Measurements from ENCODE around the gene MYO7A. TPM values are rescaled to one million over a fixed set of nuclear protein-coding genes. Genes with fewer than 3 reads are reported as not detected.

Gene MYO7A
- total and polyA plus RNA-seq, 2 of the 8 experiments (the other 6 are each of a cell fraction or from before 2014, with no cell fraction given) = 1.5 to 1.9 TPM

DNA sequence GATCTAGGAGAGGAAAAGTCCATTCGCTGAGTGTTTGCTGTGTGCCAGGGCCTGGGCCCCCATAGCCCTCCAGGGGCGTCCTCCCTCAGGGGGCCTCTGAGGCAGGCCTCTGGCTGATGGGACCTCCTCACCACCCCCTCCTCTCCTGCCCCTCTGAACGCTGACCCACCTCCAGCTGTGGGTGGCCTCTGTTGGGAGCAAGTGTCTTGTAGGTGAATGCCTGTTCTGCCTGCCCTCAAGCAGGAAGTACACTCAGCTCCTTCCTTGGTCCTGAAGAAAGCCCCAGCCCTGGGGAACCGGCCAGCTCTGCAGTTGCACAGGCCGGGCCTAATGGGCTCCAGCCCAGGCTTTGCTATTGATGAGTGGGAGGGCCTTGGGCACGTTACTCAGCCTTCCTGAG is 3.5 kb downstream of the MYO7A start:
- H3K9ac ChIP-seq (replicated peaks in 1 of 4; ENCODE audit: extremely low read depth in 1 of 4, low read depth in 3 of 4, low read length in 3 of 4) = no peak overlapping the region
- no peak overlapping the region for H3K4ac ChIP-seq (replicated peaks; ENCODE audit: insufficient read length, low read depth, low read length)
- H3K79me1 ChIP-seq (ENCODE audit: low read depth, low read length) = no peaks in the 10 kb centered on the region
- no peak for DNase-seq (ENCODE audit: low read depth in 1 of 2, low spot score in 2 of 2)
- peaks cover 0 to 2% (median 0%) of the 10 kb centered on the region in 4 experiments; a peak in 2 of 7 replicates for H3K27me3 ChIP-seq (replicated peaks in 1 of 4; ENCODE audit: control insufficient read depth in 3 of 4, extremely low read depth in 1 of 4, insufficient read depth in 3 of 4, low read length in 3 of 4)
- H4K91ac ChIP-seq (replicated peaks; ENCODE audit: insufficient read length, low read length) = no peak overlapping the region
- no peak overlapping the region for H4K5ac ChIP-seq (ENCODE audit: insufficient read length, low read depth, low read length)
- no peaks in the 10 kb centered on the region for H4K20me1 ChIP-seq (replicated peaks in 1 of 2; ENCODE audit: control insufficient read depth in 1 of 2, insufficient read depth in 2 of 2, low read length in 2 of 2)
- no peak overlapping the region for H4K8ac ChIP-seq (ENCODE audit: extremely low read depth, insufficient read depth, low read length)
- no peak overlapping the region for H3K56ac ChIP-seq (replicated peaks; ENCODE audit: insufficient read length, low read depth, low read length)
- H3K4me2 ChIP-seq (ENCODE audit: insufficient read depth in 1 of 2, low read depth in 2 of 2, low read length in 2 of 2) = no peak overlapping the region
- no peak overlapping the region for H3K23ac ChIP-seq (ENCODE audit: insufficient read length)
- WGBS, 2 experiments (ENCODE audit: extremely low coverage in 1 of 2, insufficient coverage in 1 of 2, insufficient read length in 1 of 2, insufficient replicate concordance in 2 of 2, low coverage in 1 of 2, low lambda C conversion rate in 2 of 2, missing lambda C conversion rate in 1 of 2) = 86% methylated on average over 6 of the region's 6 CpGs; no CpG with 5 or more reads in 1 of the 2 experiments
- H2BK12ac ChIP-seq (ENCODE audit: low read depth, low read length) = no peak overlapping the region
- no peak overlapping the region for H2BK5ac ChIP-seq (ENCODE audit: low read depth, low read length)
- no peak for TF ChIP-seq SP1 (IDR thresholded peaks at IDR 0.05; ENCODE audit: low read depth, low read length)
- no peak for TF ChIP-seq NRF1 (IDR thresholded peaks at IDR 0.05; ENCODE audit: low read depth, low read length)
- TF ChIP-seq TBP (IDR thresholded peaks at IDR 0.05; ENCODE audit: low read depth, low read length) = no peak
- TF ChIP-seq JUND (IDR thresholded peaks at IDR 0.05; ENCODE audit: low read length) = no peak
- no peak for TF ChIP-seq SIN3A (conservative IDR thresholded peaks at IDR 0.05 in 1 of 2, IDR thresholded peaks at IDR 0.05 in 1 of 2; ENCODE audit: low read depth in 1 of 2, low read length in 2 of 2)
- no peak for TF ChIP-seq SRF (IDR thresholded peaks at IDR 0.05; ENCODE audit: low read depth, low read length)
- no peaks in the 10 kb centered on the region for H3K79me2 ChIP-seq (ENCODE audit: control insufficient read depth in 1 of 2, insufficient read depth in 2 of 2, low read length in 2 of 2)
- no peak overlapping the region; the same call in 1 of the 2 replicates for H3K18ac ChIP-seq (ENCODE audit: extremely low read depth, low read length)
- no peak overlapping the region for H2BK20ac ChIP-seq (ENCODE audit: low read length)
- H3K27ac ChIP-seq (ENCODE audit: low read depth, low read length) = no peak overlapping the region
- H3K23me2 ChIP-seq (ENCODE audit: low read depth, low read length) = peaks cover 6% of the 10 kb centered on the region; the same call in 1 of the 2 replicates
- H3K4me3 ChIP-seq (ENCODE audit: extremely low read depth in 1 of 4, insufficient read depth in 2 of 4, low read depth in 3 of 4, low read length in 4 of 4) = no peak overlapping the region
- no peak overlapping the region for H3K14ac ChIP-seq (ENCODE audit: insufficient read length)
- H2BK15ac ChIP-seq (ENCODE audit: low read length) = no peak overlapping the region
- no peak for FAIRE-seq
- H3K36me3 ChIP-seq (ENCODE audit: control insufficient read depth in 2 of 4, insufficient read depth in 4 of 4, low read length in 3 of 4) = no peaks in the 10 kb centered on the region
- no peaks in the 10 kb centered on the region for H3K9me3 ChIP-seq (ENCODE audit: insufficient read depth in 2 of 2, low read depth in 1 of 2, low read length in 1 of 2)
- no peak overlapping the region for H2AFZ ChIP-seq (ENCODE audit: low read length)
- no peak overlapping the region for H2AK5ac ChIP-seq (ENCODE audit: low read depth, low read length)
- CTCF ChIA-PET (ENCODE audit: partially characterized antibody) = interaction anchor here (0.7 to 13.9 kb wide), 11 partner anchors 8 to 84 kb away, joined by 3 to 248 read pairs (median 7); no protein-coding TSS in a partner anchor
- no peak overlapping the region for H2BK120ac ChIP-seq (replicated peaks; ENCODE audit: low read depth, low read length)
- peaks cover 4 to 12% (median 9%) of the 10 kb centered on the region in 4 experiments for H3K4me1 ChIP-seq (replicated peaks in 1 of 4; ENCODE audit: control insufficient read depth in 3 of 4, insufficient read depth in 4 of 4, low read length in 3 of 4)
- POLR2A ChIA-PET (ENCODE audit: partially characterized antibody) = interaction anchor here (0.8 to 1.2 kb wide), 2 partner anchors 9 to 18 kb away, joined by 3 to 4 read pairs; no protein-coding TSS in a partner anchor
